H9 (cell line): ENCODE results near the gene PGLYRP4. TPM values are rescaled to one million over a fixed set of nuclear protein-coding genes. Genes with fewer than 3 reads are reported as not detected.

Experiments
- DNase-seq: peaks from one replicate; pipeline ENCODE4 v3.0.0-alpha.2; 2017
- H2AFZ ChIP-seq: one replicate; pipeline ENCODE4 v1.6.1; 2013; ENCODE audit warnings: mild to moderate bottlenecking, low read length, control low read depth, moderate library complexity
- H2AK5ac ChIP-seq: 2 replicates; pipeline ENCODE4 v1.6.1; 2013; ENCODE audit warnings: low read length, control low read depth, mixed read lengths; ENCODE audit not compliant: insufficient read length
- H2BK120ac ChIP-seq: one replicate; pipeline ENCODE4 v1.6.1; 2013; ENCODE audit warnings: low read depth, mild to moderate bottlenecking, low read length, control low read depth, inconsistent platforms; ENCODE audit not compliant: poor library complexity, severe bottlenecking
- H2BK12ac ChIP-seq: 2 replicates; pipeline ENCODE4 v1.6.1; 2013; ENCODE audit warnings: low read length, control low read depth, mixed read lengths, low read depth; ENCODE audit not compliant: insufficient read length
- H2BK15ac ChIP-seq: 2 replicates; pipeline ENCODE4 v1.6.1; 2013; ENCODE audit warnings: low read depth, low read length, control low read depth
- H2BK20ac ChIP-seq: one replicate; pipeline ENCODE4 v1.6.1; 2013; ENCODE audit warnings: low read depth, mild to moderate bottlenecking, low read length, control low read depth, inconsistent platforms; ENCODE audit not compliant: poor library complexity, severe bottlenecking
- H2BK5ac ChIP-seq: 2 replicates; pipeline ENCODE4 v1.6.1; 2013; ENCODE audit warnings: low read length, control low read depth, mixed read lengths; ENCODE audit not compliant: insufficient read length
- H3K14ac ChIP-seq: 2 replicates; pipeline ENCODE4 v1.6.1; 2013; ENCODE audit warnings: low read length, control low read depth; ENCODE audit not compliant: insufficient read depth
- H3K18ac ChIP-seq: 2 replicates; pipeline ENCODE4 v1.6.1; 2013; ENCODE audit warnings: low read depth, mild to moderate bottlenecking, mixed read lengths, low read length, control low read depth; ENCODE audit not compliant: insufficient read length
- H3K23ac ChIP-seq: 2 replicates; pipeline ENCODE4 v1.6.1; 2013; ENCODE audit warnings: low read length, control low read depth, mixed read lengths, low read depth; ENCODE audit not compliant: insufficient read length
- H3K23me2 ChIP-seq: 2 replicates; pipeline ENCODE4 v1.6.1; 2013; ENCODE audit warnings: low read depth, mild to moderate bottlenecking, mixed read lengths, low read length, control low read depth; ENCODE audit not compliant: insufficient read length, poor library complexity, severe bottlenecking
- H3K27ac ChIP-seq: 2 replicates; pipeline ENCODE4 v1.5.1; 2013; ENCODE audit warnings: low read length, control low read depth, mixed read lengths, low read depth; ENCODE audit not compliant: insufficient read length
- H3K27me3 ChIP-seq: 2 replicates; pipeline ENCODE4 v1.6.1; 2013; ENCODE audit warnings: low read length, control low read depth, inconsistent platforms; ENCODE audit not compliant: insufficient read depth
- H3K4ac ChIP-seq: 2 replicates; pipeline ENCODE4 v1.6.1; 2013; ENCODE audit warnings: low read depth, mild to moderate bottlenecking, control low read depth, inconsistent platforms, low read length, moderate library complexity
- H3K4me1 ChIP-seq: 2 replicates; pipeline ENCODE4 v1.6.1; 2013; ENCODE audit warnings: low read length, control low read depth, inconsistent platforms; ENCODE audit not compliant: insufficient read depth
- H3K4me2 ChIP-seq: 2 replicates; pipeline ENCODE4 v1.6.1; 2013; ENCODE audit warnings: low read length, control low read depth, mixed read lengths; ENCODE audit not compliant: insufficient read length, insufficient read depth
- H3K56ac ChIP-seq: 2 replicates; pipeline ENCODE4 v1.6.1; 2013; ENCODE audit warnings: low read depth, mild to moderate bottlenecking, mixed read lengths, low read length, control low read depth; ENCODE audit not compliant: insufficient read length
- H3K79me1 ChIP-seq: 2 replicates; pipeline ENCODE4 v1.6.1; 2013; ENCODE audit warnings: low read depth, mild to moderate bottlenecking, moderate library complexity, low read length, control low read depth, inconsistent platforms; ENCODE audit not compliant: insufficient read depth, poor library complexity, severe bottlenecking
- H3K79me2 ChIP-seq: 2 replicates; pipeline ENCODE4 v1.6.1; 2013; ENCODE audit warnings: low read length, control low read depth, inconsistent platforms; ENCODE audit not compliant: insufficient read depth
- H3K9ac ChIP-seq: 2 replicates; pipeline ENCODE4 v1.6.1; 2013; ENCODE audit warnings: low read length, control low read depth, mixed read lengths; ENCODE audit not compliant: insufficient read length; ENCODE audit errors: extremely low read depth
- H3K9me3 ChIP-seq: one replicate; pipeline ENCODE4 v1.6.1; 2013; ENCODE audit warnings: low read depth, low read length, inconsistent platforms; ENCODE audit not compliant: control insufficient read depth
- H3T11ph ChIP-seq: one replicate; pipeline ENCODE4 v1.6.1; 2013; ENCODE audit warnings: mild to moderate bottlenecking, low read length, control low read depth, inconsistent platforms
- H4K20me1 ChIP-seq: one replicate; pipeline ENCODE4 v1.6.1; 2013; ENCODE audit not compliant: control insufficient read depth, insufficient read length, insufficient read depth
- H4K5ac ChIP-seq: 2 replicates; pipeline ENCODE4 v1.6.1; 2013; ENCODE audit warnings: low read depth, mild to moderate bottlenecking, mixed read lengths, low read length, control low read depth; ENCODE audit not compliant: insufficient read length
- H4K8ac ChIP-seq: replicated peaks from 2 replicates; pipeline ENCODE4 v1.6.1; 2013; ENCODE audit warnings: low read length, control low read depth, mixed read lengths, low read depth; ENCODE audit not compliant: insufficient read length
- H4K91ac ChIP-seq: 2 replicates; pipeline ENCODE4 v1.6.1; 2013; ENCODE audit warnings: low read depth, mild to moderate bottlenecking, moderate library complexity, mixed read lengths, low read length, control low read depth; ENCODE audit not compliant: insufficient read length
- H3K27ac Mint-ChIP-seq, 3 experiments: 2 replicates in 2 of 3; 3 replicates in 1 of 3; pipeline ENCODE4 v1.8.0; 2020 to 2021; ENCODE audit warnings: mixed read lengths in 3 of 3, mild to moderate bottlenecking in 1 of 3, moderate library complexity in 1 of 3
- H3K27me3 Mint-ChIP-seq: 2 replicates; pipeline ENCODE4 v1.8.0; 2021; ENCODE audit warnings: low read depth, mild to moderate bottlenecking, moderate library complexity, mixed read lengths
- H3K36me3 Mint-ChIP-seq, 3 experiments: 2 replicates in 2 of 3; 3 replicates in 1 of 3; pipeline ENCODE4 v1.8.0; 2020 to 2021; ENCODE audit warnings: low read depth in 3 of 3, mixed read lengths in 3 of 3; ENCODE audit not compliant: insufficient read depth in 1 of 3
- H3K4me1 Mint-ChIP-seq, 2 experiments: 2 replicates each; pipeline ENCODE4 v1.8.0; 2020; ENCODE audit warnings: mixed read lengths in 2 of 2
- H3K4me3 Mint-ChIP-seq, 2 experiments: 2 replicates in 1 of 2; 3 replicates in 1 of 2; pipeline ENCODE4 v1.8.0; 2020 to 2021; ENCODE audit warnings: mild to moderate bottlenecking in 2 of 2, mixed read lengths in 2 of 2, moderate library complexity in 1 of 2
- H3K9me3 Mint-ChIP-seq, 2 experiments: 2 replicates in 1 of 2; 3 replicates in 1 of 2; pipeline ENCODE4 v1.8.0; 2020; ENCODE audit warnings: mild to moderate bottlenecking in 2 of 2, mixed read lengths in 2 of 2, moderate library complexity in 1 of 2
- WGBS: extraction: QIAGEN DNeasy Blood & Tissue Kit; methylation state at CpG from one replicate; pipeline ENCODE4 v1.1.7; 2013; ENCODE audit warnings: missing lambda C conversion rate, low lambda C conversion rate, mixed read lengths; ENCODE audit not compliant: insufficient read length; ENCODE audit errors: extremely low coverage; 5-methylcytosine and 5-hydroxymethylcytosine counted together
- total RNA-seq: library from RNA; stranded (reverse); gene quantifications from 2 replicates; pipeline ENCODE4 v1.2.1, GENCODE V29; 2021
- TF ChIP-seq, protein P1 (sequence below): fragments of 200-600 bp; sonication (generic); conservative IDR thresholded peaks from 3 replicates; pipeline ENCODE4 v1.8.0; 2021; ENCODE audit warnings: antibody characterized with exemption, mild to moderate bottlenecking

PGLYRP4 gene
- total RNA-seq, 1 experiment from 2014 or later = not detected

DNA sequence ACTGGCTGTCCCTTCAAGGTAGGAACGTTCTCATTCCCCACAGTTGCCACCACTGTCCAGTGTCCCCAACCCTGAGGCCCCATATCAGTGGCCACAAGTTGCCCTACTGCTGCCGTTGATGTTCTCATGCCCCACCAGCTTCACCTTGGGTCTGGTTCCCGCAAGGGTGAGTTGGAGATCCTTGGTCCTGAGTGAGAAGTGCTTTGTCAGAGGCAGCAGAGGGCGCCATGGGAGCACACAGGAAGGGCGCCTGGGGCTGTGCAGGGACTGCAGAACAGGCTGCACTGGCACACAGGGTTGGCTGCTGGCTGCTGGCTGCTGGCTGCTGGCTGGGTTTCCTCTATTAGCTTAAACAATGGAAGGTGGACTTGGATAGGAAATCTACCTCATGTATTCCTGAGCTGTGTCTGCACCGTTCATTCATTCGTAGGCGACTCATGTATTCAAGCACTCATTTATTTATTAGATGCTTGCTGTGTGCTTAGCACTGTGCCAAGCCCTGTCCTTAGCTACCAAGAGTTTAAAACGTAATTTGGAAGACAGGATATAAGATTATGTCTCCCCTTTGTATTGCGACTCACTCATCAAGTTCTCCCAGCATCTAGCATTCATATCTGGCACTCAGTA is 6.9 kb upstream of the PGLYRP4 start:
- WGBS = no CpG with 5 or more reads among the region's 10 CpGs
- no peak overlapping the region for H3K4me3 Mint-ChIP-seq

More for the DNA sequence above, 6.9 kb upstream of the PGLYRP4 start:
- H4K5ac ChIP-seq = no peak overlapping the region
- no peak overlapping the region for H3K14ac ChIP-seq
- H3K23ac ChIP-seq = no peak overlapping the region
- no peak overlapping the region for H3K9ac ChIP-seq
- H3K4me2 ChIP-seq = no peak overlapping the region
- no peak overlapping the region for H2BK15ac ChIP-seq
- TF ChIP-seq, protein P1, sequence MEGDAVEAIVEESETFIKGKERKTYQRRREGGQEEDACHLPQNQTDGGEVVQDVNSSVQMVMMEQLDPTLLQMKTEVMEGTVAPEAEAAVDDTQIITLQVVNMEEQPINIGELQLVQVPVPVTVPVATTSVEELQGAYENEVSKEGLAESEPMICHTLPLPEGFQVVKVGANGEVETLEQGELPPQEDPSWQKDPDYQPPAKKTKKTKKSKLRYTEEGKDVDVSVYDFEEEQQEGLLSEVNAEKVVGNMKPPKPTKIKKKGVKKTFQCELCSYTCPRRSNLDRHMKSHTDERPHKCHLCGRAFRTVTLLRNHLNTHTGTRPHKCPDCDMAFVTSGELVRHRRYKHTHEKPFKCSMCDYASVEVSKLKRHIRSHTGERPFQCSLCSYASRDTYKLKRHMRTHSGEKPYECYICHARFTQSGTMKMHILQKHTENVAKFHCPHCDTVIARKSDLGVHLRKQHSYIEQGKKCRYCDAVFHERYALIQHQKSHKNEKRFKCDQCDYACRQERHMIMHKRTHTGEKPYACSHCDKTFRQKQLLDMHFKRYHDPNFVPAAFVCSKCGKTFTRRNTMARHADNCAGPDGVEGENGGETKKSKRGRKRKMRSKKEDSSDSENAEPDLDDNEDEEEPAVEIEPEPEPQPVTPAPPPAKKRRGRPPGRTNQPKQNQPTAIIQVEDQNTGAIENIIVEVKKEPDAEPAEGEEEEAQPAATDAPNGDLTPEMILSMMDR = peak; percentile 76
- no peak overlapping the region for H2BK120ac ChIP-seq
- no peak overlapping the region for H3K4ac ChIP-seq
- H4K8ac ChIP-seq = no peak overlapping the region
- no peak overlapping the region for H2BK12ac ChIP-seq
- no peaks in the 10 kb centered on the region for H3K79me2 ChIP-seq
- Mint-ChIP-seq H3K9me3 (peaks cover 0 to 4% of the 10 kb centered on the region in 2 experiments; a peak in 2 of 5 replicates), H3K27ac (no peak overlapping the region), H3K4me1 (no peaks in the 10 kb centered on the region), H3K27me3 (peaks cover 4% of the 10 kb centered on the region), H3K36me3 (no peaks in the 10 kb centered on the region)
- H3K79me1 ChIP-seq = no peaks in the 10 kb centered on the region
- H3K18ac ChIP-seq = no peak overlapping the region
- H3K4me1 ChIP-seq = no peaks in the 10 kb centered on the region
- H2AK5ac ChIP-seq = no peak overlapping the region
- no peak overlapping the region for H2BK20ac ChIP-seq
- no peaks in the 10 kb centered on the region for H3K23me2 ChIP-seq
- no peak overlapping the region for H3K27ac ChIP-seq
- no peak overlapping the region for H4K91ac ChIP-seq
- no peak overlapping the region for H3T11ph ChIP-seq
- H3K56ac ChIP-seq = no peak overlapping the region
- H3K27me3 ChIP-seq = no peaks in the 10 kb centered on the region
- no peak overlapping the region for H2AFZ ChIP-seq
- H2BK5ac ChIP-seq = no peak overlapping the region
- H3K9me3 ChIP-seq = no peaks in the 10 kb centered on the region
- DNase-seq = peak; percentile 86
- H4K20me1 ChIP-seq = no peaks in the 10 kb centered on the region
